Hepatocyte (in vitro differentiated cells): ENCODE data around the gene FBXW10.
"Not testable (repeated sequence)": the region's sequence is repeated elsewhere in the genome, so short reads cannot be mapped to it uniquely, and the experiment has no call there.

ENCODE experiments used
- EZH2 ChIP-seq: fragments of 200-600 bp; sonication (generic); IDR thresholded peaks from 2 replicates; pipeline ENCODE4 v1.6.1; 2016; ENCODE audit warnings: antibody characterized with exemption, mild to moderate bottlenecking, borderline replicate concordance
- TF ChIP-seq, protein P1 (sequence below): fragments of 200-600 bp; sonication (generic); IDR thresholded peaks from 2 replicates; pipeline ENCODE4 v1.5.1; 2016; ENCODE audit warnings: antibody characterized with exemption, mild to moderate bottlenecking; ENCODE audit not compliant: poor library complexity

- TF ChIP-seq, protein P1, sequence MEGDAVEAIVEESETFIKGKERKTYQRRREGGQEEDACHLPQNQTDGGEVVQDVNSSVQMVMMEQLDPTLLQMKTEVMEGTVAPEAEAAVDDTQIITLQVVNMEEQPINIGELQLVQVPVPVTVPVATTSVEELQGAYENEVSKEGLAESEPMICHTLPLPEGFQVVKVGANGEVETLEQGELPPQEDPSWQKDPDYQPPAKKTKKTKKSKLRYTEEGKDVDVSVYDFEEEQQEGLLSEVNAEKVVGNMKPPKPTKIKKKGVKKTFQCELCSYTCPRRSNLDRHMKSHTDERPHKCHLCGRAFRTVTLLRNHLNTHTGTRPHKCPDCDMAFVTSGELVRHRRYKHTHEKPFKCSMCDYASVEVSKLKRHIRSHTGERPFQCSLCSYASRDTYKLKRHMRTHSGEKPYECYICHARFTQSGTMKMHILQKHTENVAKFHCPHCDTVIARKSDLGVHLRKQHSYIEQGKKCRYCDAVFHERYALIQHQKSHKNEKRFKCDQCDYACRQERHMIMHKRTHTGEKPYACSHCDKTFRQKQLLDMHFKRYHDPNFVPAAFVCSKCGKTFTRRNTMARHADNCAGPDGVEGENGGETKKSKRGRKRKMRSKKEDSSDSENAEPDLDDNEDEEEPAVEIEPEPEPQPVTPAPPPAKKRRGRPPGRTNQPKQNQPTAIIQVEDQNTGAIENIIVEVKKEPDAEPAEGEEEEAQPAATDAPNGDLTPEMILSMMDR = not testable (repeated sequence)
- TF ChIP-seq EZH2 = not testable (repeated sequence)
Measured at GRCh38 chr17:18722612-18723011, 21.2 kb upstream of the FBXW10 start.
